Measurements from ENCODE around the gene PCDHGC3.

The PCDHGC3 gene

DNA sequence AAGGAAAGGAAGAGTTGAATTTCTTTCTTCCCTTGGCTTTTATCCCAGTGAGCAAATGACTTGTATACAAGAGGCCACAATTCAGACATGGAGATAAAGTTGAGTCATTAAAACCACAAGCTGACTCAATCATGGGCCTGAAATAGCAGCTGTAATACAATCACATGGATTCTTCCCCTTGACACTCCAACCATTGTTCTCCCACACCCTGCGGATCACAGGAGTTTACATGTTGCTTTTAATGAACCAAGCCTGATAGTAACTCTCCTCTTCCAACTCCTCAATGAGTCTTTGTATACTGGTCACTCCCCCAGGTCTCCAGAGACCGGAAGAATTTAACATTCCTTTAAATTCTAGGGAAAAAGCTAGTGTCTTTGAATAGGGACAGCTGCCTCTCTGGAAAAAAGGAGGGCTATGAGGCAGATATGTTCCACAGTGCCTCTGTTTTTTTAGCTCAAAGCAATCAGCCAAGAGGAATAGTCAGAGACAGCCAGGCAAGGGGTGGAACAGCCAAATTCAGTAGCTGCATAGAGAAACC is 45.5 kb downstream of the PCDHGC3 start (continued):
- TF ChIP-seq ZNF211 (tag by site-specific recombination; IDR thresholded peaks at IDR 0.05; ENCODE audit: low read depth) (0 out of 2 replicates have a peak, but pooled peaks have one; percentile 27), KLF8 (tag by site-specific recombination; IDR thresholded peaks at IDR 0.05) (peak; percentile 76; the same call in 1 of the 2 replicates), ZNF571 (tag by site-specific recombination; IDR thresholded peaks at IDR 0.05) (no peak), ZNF654 (tag by site-specific recombination; IDR thresholded peaks at IDR 0.05; ENCODE audit: low read depth) (no peak; the same call in 1 of the 2 replicates), ZNF626 (tag by site-specific recombination; IDR thresholded peaks at IDR 0.05) (no peak), ZNF600 (tag by site-specific recombination; IDR thresholded peaks at IDR 0.05) (peak; percentile 71; the same call in 1 of the 2 replicates), TRIM28 (IDR thresholded peaks at IDR 0.05; ENCODE audit: borderline replicate concordance, low read length) (no peak), ZNF629 (tag by site-specific recombination; IDR thresholded peaks at IDR 0.05) (peak; percentile 90), ZNF561 (tag by site-specific recombination; IDR thresholded peaks at IDR 0.05; ENCODE audit: borderline replicate concordance) (no peak), SCRT1 (tag by site-specific recombination; IDR thresholded peaks at IDR 0.05; ENCODE audit: borderline replicate concordance) (no peak), INSM2 (tag by site-specific recombination; IDR thresholded peaks at IDR 0.05) (peak; percentile 85), ZNF677 (tag by site-specific recombination; IDR thresholded peaks at IDR 0.05) (no peak), ZNF148 (tag by site-specific recombination; IDR thresholded peaks at IDR 0.05; ENCODE audit: borderline replicate concordance) (no peak), ZNF280C (tag by site-specific recombination; IDR thresholded peaks at IDR 0.05) (no peak), ZNF623 (tag by site-specific recombination; IDR thresholded peaks at IDR 0.05) (no peak), ZXDB (tag by site-specific recombination; IDR thresholded peaks at IDR 0.05) (peak; percentile 86), ZNF48 (tag by site-specific recombination; IDR thresholded peaks at IDR 0.05) (no peak), ZNF324 (tag by site-specific recombination; IDR thresholded peaks at IDR 0.05) (0 out of 2 replicates have a peak, but pooled peaks have one; percentile 22), ZNF274 (IDR thresholded peaks at IDR 0.05; ENCODE audit: low read length) (no peak), ZNF274 (tag by site-specific recombination; IDR thresholded peaks at IDR 0.05; ENCODE audit: borderline replicate concordance) (no peak), ZNF214 (tag by site-specific recombination; IDR thresholded peaks at IDR 0.05; ENCODE audit: borderline replicate concordance) (no peak), ZNF621 (tag by site-specific recombination; IDR thresholded peaks at IDR 0.05) (no peak), ZNF692 (tag by site-specific recombination; IDR thresholded peaks at IDR 0.05) (peak; percentile 73), YY2 (tag by site-specific recombination; IDR thresholded peaks at IDR 0.05) (no peak), ZNF548 (tag by site-specific recombination; IDR thresholded peaks at IDR 0.05) (no peak)
- TF ChIP-seq, protein P1, sequence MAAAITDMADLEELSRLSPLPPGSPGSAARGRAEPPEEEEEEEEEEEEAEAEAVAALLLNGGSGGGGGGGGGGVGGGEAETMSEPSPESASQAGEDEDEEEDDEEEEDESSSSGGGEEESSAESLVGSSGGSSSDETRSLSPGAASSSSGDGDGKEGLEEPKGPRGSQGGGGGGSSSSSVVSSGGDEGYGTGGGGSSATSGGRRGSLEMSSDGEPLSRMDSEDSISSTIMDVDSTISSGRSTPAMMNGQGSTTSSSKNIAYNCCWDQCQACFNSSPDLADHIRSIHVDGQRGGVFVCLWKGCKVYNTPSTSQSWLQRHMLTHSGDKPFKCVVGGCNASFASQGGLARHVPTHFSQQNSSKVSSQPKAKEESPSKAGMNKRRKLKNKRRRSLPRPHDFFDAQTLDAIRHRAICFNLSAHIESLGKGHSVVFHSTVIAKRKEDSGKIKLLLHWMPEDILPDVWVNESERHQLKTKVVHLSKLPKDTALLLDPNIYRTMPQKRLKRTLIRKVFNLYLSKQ (tag by site-specific recombination; IDR thresholded peaks at IDR 0.05; ENCODE audit: borderline replicate concordance) = no peak
- TF ChIP-seq, protein P2, sequence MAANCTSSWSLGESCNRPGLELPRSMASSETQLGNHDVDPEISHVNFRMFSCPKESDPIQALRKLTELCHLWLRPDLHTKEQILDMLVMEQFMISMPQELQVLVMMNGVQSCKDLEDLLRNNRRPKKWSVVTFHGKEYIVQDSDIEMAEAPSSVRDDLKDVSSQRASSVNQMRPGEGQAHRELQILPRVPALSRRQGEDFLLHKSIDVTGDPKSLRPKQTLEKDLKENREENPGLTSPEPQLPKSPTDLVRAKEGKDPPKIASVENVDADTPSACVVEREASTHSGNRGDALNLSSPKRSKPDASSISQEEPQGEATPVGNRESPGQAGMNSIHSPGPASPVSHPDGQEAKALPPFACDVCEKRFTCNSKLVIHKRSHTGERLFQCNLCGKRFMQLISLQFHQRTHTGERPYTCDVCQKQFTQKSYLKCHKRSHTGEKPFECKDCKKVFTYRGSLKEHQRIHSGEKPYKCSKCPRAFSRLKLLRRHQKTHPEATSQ (tag by site-specific recombination; IDR thresholded peaks at IDR 0.05) = no peak

Data from HEK293 (cell line).